ENCODE measurements around the gene CCT5.

DNA sequence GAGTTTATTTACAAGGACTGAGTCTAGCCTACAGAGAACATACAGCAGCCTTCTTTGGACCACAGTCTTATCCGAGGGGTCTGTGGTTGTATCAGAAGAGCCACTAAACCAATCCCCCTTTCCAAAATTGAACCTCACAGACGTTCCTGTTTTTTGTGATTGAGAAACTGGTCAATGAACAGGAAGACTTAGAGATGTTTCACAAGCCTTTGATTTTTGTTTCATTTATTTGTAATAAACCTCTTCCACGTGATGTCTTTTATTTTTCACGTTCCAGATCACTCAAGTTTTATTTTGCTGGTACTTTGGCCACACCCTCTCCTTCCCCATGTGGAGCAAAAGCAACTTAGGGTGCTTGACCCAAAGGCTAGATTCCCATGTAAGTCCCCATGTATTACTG, 16.1 kb downstream of the CCT5 start:
- TF ChIP-seq, protein P1, sequence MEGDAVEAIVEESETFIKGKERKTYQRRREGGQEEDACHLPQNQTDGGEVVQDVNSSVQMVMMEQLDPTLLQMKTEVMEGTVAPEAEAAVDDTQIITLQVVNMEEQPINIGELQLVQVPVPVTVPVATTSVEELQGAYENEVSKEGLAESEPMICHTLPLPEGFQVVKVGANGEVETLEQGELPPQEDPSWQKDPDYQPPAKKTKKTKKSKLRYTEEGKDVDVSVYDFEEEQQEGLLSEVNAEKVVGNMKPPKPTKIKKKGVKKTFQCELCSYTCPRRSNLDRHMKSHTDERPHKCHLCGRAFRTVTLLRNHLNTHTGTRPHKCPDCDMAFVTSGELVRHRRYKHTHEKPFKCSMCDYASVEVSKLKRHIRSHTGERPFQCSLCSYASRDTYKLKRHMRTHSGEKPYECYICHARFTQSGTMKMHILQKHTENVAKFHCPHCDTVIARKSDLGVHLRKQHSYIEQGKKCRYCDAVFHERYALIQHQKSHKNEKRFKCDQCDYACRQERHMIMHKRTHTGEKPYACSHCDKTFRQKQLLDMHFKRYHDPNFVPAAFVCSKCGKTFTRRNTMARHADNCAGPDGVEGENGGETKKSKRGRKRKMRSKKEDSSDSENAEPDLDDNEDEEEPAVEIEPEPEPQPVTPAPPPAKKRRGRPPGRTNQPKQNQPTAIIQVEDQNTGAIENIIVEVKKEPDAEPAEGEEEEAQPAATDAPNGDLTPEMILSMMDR (IDR thresholded peaks at IDR 0.05): no peak
- TF ChIP-seq POLR2AphosphoS5 (IDR thresholded peaks at IDR 0.05) (no peak), POLR2A (IDR thresholded peaks at IDR 0.05) (no peak)
